Measurements from ENCODE around the gene THPO.

DNA sequence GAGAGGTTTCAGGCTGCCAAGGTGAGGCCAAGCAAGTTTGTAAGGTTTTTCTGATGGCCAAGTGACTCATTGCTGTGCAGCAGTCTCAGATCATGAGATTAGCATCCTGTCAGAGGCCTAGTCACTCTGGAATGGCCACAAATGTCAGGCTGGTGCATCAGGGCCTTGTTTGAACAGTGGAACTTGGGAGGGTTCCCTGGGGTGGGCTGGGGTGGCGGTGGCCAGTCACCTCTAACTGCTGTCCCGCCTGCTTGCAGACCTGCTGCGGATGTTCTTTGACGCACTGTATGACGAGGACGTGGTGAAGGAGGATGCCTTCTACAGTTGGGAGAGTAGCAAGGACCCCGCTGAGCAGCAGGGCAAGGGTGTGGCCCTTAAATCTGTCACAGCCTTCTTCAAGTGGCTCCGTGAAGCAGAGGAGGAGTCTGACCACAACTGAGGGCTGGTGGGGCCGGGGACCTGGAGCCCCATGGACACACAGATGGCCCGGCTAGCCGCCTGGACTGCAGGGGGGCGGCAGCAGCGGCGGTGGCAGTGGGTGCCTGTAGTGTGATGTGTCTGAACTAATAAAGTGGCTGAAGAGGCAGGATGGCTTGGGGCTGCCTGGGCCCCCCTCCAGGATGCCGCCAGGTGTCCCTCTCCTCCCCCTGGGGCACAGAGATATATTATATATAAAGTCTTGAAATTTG is 43.4 kb downstream of the THPO start:
- TF ChIP-seq, protein P1, sequence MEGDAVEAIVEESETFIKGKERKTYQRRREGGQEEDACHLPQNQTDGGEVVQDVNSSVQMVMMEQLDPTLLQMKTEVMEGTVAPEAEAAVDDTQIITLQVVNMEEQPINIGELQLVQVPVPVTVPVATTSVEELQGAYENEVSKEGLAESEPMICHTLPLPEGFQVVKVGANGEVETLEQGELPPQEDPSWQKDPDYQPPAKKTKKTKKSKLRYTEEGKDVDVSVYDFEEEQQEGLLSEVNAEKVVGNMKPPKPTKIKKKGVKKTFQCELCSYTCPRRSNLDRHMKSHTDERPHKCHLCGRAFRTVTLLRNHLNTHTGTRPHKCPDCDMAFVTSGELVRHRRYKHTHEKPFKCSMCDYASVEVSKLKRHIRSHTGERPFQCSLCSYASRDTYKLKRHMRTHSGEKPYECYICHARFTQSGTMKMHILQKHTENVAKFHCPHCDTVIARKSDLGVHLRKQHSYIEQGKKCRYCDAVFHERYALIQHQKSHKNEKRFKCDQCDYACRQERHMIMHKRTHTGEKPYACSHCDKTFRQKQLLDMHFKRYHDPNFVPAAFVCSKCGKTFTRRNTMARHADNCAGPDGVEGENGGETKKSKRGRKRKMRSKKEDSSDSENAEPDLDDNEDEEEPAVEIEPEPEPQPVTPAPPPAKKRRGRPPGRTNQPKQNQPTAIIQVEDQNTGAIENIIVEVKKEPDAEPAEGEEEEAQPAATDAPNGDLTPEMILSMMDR (IDR thresholded peaks at IDR 0.05): no peak
- no peak for TF ChIP-seq POLR2A (IDR thresholded peaks at IDR 0.05; ENCODE audit: low read depth)

Data from esophagus muscularis mucosa (tissue), 3 donors.